K562 (cell line): ENCODE results near the gene PGGHG. TPM values are rescaled to one million over a fixed set of nuclear protein-coding genes. Genes with fewer than 3 reads are reported as not detected.

Experiments used
- ATAC-seq: fragments of 200-7000 bp; cut with Tn5 transposase; 3 replicates; pipeline ENCODE4 v1.9.1; 2020; ENCODE audit warnings: moderate library complexity
- BruUV-seq: library from RNA; stranded (reverse); fragments of 400-500 nt; replicated peaks from 2 replicates; lab custom pipeline; 2021; lab: Mats Ljungman, UMichigan
- CTCF ChIA-PET: fragments of 300-600 bp; formaldehyde crosslinking; extraction: SDS; loops from one replicate; lab custom pipeline; 2021; ENCODE audit warnings: low intra/inter-chr PET ratio; lab: Yijun Ruan, JAX
- POLR2A ChIA-PET: fragments of 300-600, 350-650 bp; sonication (Branson Sonifier 250); formaldehyde crosslinking; extraction: SDS; loops from one replicate; lab custom pipeline; 2021; ENCODE audit warnings: antibody characterized with exemption, inconsistent platforms; lab: Yijun Ruan, JAX
- DNase-seq, 4 experiments: peaks; one replicate each; pipeline versions ENCODE4 v3.0.0 to v3.0.0-alpha.2; 2011 to 2018; ENCODE audit warnings: low spot score in 3 of 4, mixed read lengths in 3 of 4; ENCODE audit errors: extremely low read depth in 1 of 4
- FAIRE-seq: peaks from 2 replicates; lab custom pipeline; 2011; peaks lifted over from hg19 to GRCh38; lab: Jason Lieb, UNC
- H2AFZ ChIP-seq: 2 replicates; pipeline ENCODE4 v1.6.0; 2011; ENCODE audit warnings: low read depth, low read length, control low read depth, inconsistent platforms
- H3K27ac ChIP-seq: fragments of 200-600 bp; 3 replicates; pipeline ENCODE4 v1.8.0; 2011; ENCODE audit warnings: low read depth, mild to moderate bottlenecking, control low read depth, inconsistent platforms, low read length, moderate library complexity, mixed read lengths; ENCODE audit errors: extremely low read depth
- H3K27me3 ChIP-seq, 2 experiments: fragments of 300-600 bp in 1 of 2; 2 replicates in 1 of 2; 3 replicates in 1 of 2; pipeline versions ENCODE4 v1.6.0 to v1.8.0; 2011; ENCODE audit warnings: inconsistent platforms in 2 of 2, low read length in 2 of 2, mild to moderate bottlenecking in 1 of 2, mixed read lengths in 1 of 2, moderate library complexity in 1 of 2; ENCODE audit not compliant: control insufficient read depth in 2 of 2, insufficient read depth in 2 of 2
- H3K36me3 ChIP-seq: fragments of 300-600 bp; 3 replicates; pipeline ENCODE4 v1.8.0; 2011; ENCODE audit warnings: mild to moderate bottlenecking, low read length, inconsistent platforms; ENCODE audit not compliant: control insufficient read depth, insufficient read depth
- H3K4me1 ChIP-seq, 2 experiments: fragments of 200-600 bp in 1 of 2; replicated peaks in 1 of 2; 2 replicates in 1 of 2; 3 replicates in 1 of 2; pipeline versions ENCODE4 v1.5.1 to v1.8.0; 2011; ENCODE audit warnings: inconsistent platforms in 2 of 2, low read length in 2 of 2, mild to moderate bottlenecking in 1 of 2, mixed read lengths in 1 of 2, moderate library complexity in 1 of 2; ENCODE audit not compliant: control insufficient read depth in 2 of 2, insufficient read depth in 2 of 2
- H3K4me2 ChIP-seq: 2 replicates; pipeline ENCODE4 v1.6.1; 2011; ENCODE audit warnings: low read length, control low read depth, inconsistent platforms, mixed read lengths; ENCODE audit not compliant: insufficient read depth
- H3K4me3 ChIP-seq: fragments of 200-600 bp; sonication (generic), shearing (Covaris generic); 2 replicates; pipeline ENCODE4 v1.5.1; 2016; ENCODE audit warnings: control low read depth, inconsistent platforms
- H3K79me2 ChIP-seq: fragments of 200-600 bp; 3 replicates; pipeline ENCODE4 v1.8.0; 2011; ENCODE audit warnings: low read length, inconsistent platforms; ENCODE audit not compliant: control insufficient read depth, insufficient read depth
- H3K9ac ChIP-seq, 2 experiments: 2 replicates each; pipeline versions ENCODE4 v1.6.0 to v1.6.1; 2011; ENCODE audit warnings: low read depth in 2 of 2, low read length in 2 of 2, control low read depth in 1 of 2, inconsistent platforms in 1 of 2, mild to moderate bottlenecking in 1 of 2, mixed read lengths in 1 of 2; ENCODE audit not compliant: insufficient read depth in 1 of 2
- H3K9me1 ChIP-seq: one replicate; pipeline ENCODE4 v1.6.0; 2011; ENCODE audit warnings: inconsistent platforms, mild to moderate bottlenecking, low read length, moderate library complexity; ENCODE audit not compliant: control insufficient read depth, insufficient read depth
- H3K9me3 ChIP-seq: replicated peaks from 2 replicates; pipeline ENCODE4 v1.5.1; 2011; ENCODE audit warnings: low read depth, low read length, inconsistent platforms; ENCODE audit not compliant: control insufficient read depth, insufficient read depth
- H4K20me1 ChIP-seq: replicated peaks from 2 replicates; pipeline ENCODE4 v1.6.1; 2011; ENCODE audit warnings: low read length, inconsistent platforms, mixed read lengths; ENCODE audit not compliant: control insufficient read depth, insufficient read depth
- CHAMP1 ChIP-seq: fragments of 450-650 bp; IDR thresholded peaks from 2 replicates; pipeline ENCODE4 v1.6.1; 2016; ENCODE audit warnings: mild to moderate bottlenecking
- E2F6 ChIP-seq, 2 experiments: IDR thresholded peaks; 2 replicates each; pipeline ENCODE4 v1.6.1; 2011; ENCODE audit warnings: borderline replicate concordance in 1 of 2, control low read depth in 1 of 2, low read depth in 1 of 2, low read length in 1 of 2, mild to moderate bottlenecking in 1 of 2, mixed read lengths in 1 of 2, moderate library complexity in 1 of 2; ENCODE audit not compliant: insufficient read depth in 1 of 2, insufficient read length in 1 of 2, poor library complexity in 1 of 2, severe bottlenecking in 1 of 2; ENCODE audit errors: extremely low read depth in 1 of 2
- KDM5B ChIP-seq: fragments of 200-600 bp; sonication (generic); IDR thresholded peaks from 2 replicates; pipeline ENCODE4 v1.6.1; 2012; ENCODE audit warnings: low read depth, mild to moderate bottlenecking, moderate library complexity, low read length, control low read depth, inconsistent platforms; ENCODE audit not compliant: insufficient replicate concordance
- POLR3A ChIP-seq: IDR thresholded peaks from 2 replicates; pipeline ENCODE4 v1.6.1; 2011; ENCODE audit warnings: borderline replicate concordance, mild to moderate bottlenecking, moderate library complexity; ENCODE audit not compliant: insufficient read length, insufficient read depth; ENCODE audit errors: extremely low read depth
- SPI1 ChIP-seq: IDR thresholded peaks from 2 replicates; pipeline ENCODE4 v1.6.1; 2011; ENCODE audit warnings: low read depth, low read length, control low read depth, borderline replicate concordance
- STAT6 ChIP-seq: sonication (generic); formaldehyde crosslinking; IDR thresholded peaks from 2 replicates; pipeline ENCODE4 v1.8.1; 2023; ENCODE audit warnings: mild to moderate bottlenecking, missing genetic modification reagents
- ZNF263 ChIP-seq: sonication (generic); formaldehyde crosslinking; IDR thresholded peaks from 2 replicates; pipeline ENCODE4 v1.8.0; 2022; ENCODE audit warnings: mild to moderate bottlenecking, missing genetic modification reagents, borderline replicate concordance
- ZNF512 ChIP-seq: IDR thresholded peaks from 2 replicates; pipeline ENCODE4 v1.6.1; 2016; ENCODE audit warnings: missing genetic modification characterization, missing compliant biosample characterization
- WGBS: fragments of 100-300 bp; shearing (Covaris generic); methylation state at CpG from one replicate; pipeline ENCODE4 v1.1.6; 2016; ENCODE audit warnings: low coverage, mixed read lengths; ENCODE audit not compliant: insufficient coverage; ENCODE audit errors: missing lambda C conversion rate; 5-methylcytosine and 5-hydroxymethylcytosine counted together
- in situ Hi-C: fragments of 300-500 bp; cut with MboI; formaldehyde crosslinking; loops from 4 replicates; pipeline ENCODE4 v1.15.0; 2018; ENCODE audit warnings: inconsistent platforms, mixed read lengths
- intact Hi-C: fragments of 100-400 bp; cut with micrococcal nuclease; formaldehyde crosslinking; loops from 2 replicates; pipeline ENCODE4 v1.14.2; 2022
- polyA plus RNA-seq, 8 experiments: library from polyadenylated mRNA; depleted of rRNA in 4 of 8; stranded (reverse) in 5 of 8; unstranded in 3 of 8; fragments of >200 nt; fragmentation: Nextera tagmentation in 2 of 8; fragmentation: Illumina TruSeq in 1 of 8; extraction: Ambion mirVana in 2 of 8; extraction: Trizol in 1 of 8; gene quantifications; 2 replicates each; pipeline versions ENCODE4 v1.2.1 to v1.2.3, GENCODE V29; 2011 to 2014; ENCODE audit warnings: inconsistent platforms in 1 of 8, missing spikeins in 1 of 8
- total RNA-seq, 7 experiments: library from RNA; depleted of rRNA in 6 of 7; stranded (reverse); fragments of >200 nt in 6 of 7; fragmentation: Illumina TruSeq in 2 of 7; extraction: Trizol in 2 of 7; gene quantifications; 2 replicates each; pipeline versions ENCODE4 v1.2.1 to v1.2.3, GENCODE V29; 2011 to 2021; ENCODE audit warnings: low replicate concordance in 1 of 7

PGGHG gene
- total and polyA plus RNA-seq, 9 of the 15 experiments (the other 6 are each of a cell fraction or from before 2014, with no cell fraction given), result 0.38 to 85.1 (median 18.1) TPM

- FAIRE-seq (no peak), DNase-seq (no peak), ATAC-seq (peak; percentile 14; the same call in 1 of the 3 replicates)
- WGBS, result 34% methylated on average over 10 of the region's 14 CpGs
- no peak for TF ChIP-seq ZNF512 (tag)
- TF ChIP-seq E2F6 (IDR thresholded peaks at IDR 0.05; ENCODE audit: borderline replicate concordance in 1 of 2, extremely low read depth in 1 of 2, insufficient read depth in 1 of 2, insufficient read length in 1 of 2, low read depth in 1 of 2, low read length in 1 of 2, poor library complexity in 1 of 2, severe bottlenecking in 1 of 2), result peak in 1 of 2 experiments; percentile 14
- TF ChIP-seq SPI1, result peak; percentile 89
- TF ChIP-seq STAT6 (CRISPR knock-in tag), result no peak
- no peak for TF ChIP-seq CHAMP1
- TF ChIP-seq KDM5B, result no peak
- no peak for TF ChIP-seq ZNF263 (CRISPR knock-in tag)
- no peak for TF ChIP-seq POLR3A
- peak overlapping the region; percentile 38; the same call in 1 of the 2 replicates for H2AFZ ChIP-seq
- no TSS peak for BruUV-seq
- ChIA-PET POLR2A (interaction anchor here (1.2 to 1.7 kb wide), 2 partner anchors 8 to 10 kb away, joined by 5 to 10 read pairs; no protein-coding TSS in a partner anchor), CTCF (no interaction called here)
- H4K20me1 ChIP-seq, result no peaks in the 10 kb centered on the region
- H3K27ac ChIP-seq, result no peak overlapping the region
- intact Hi-C loops, result no loop called here
- peak overlapping the region in 1 of 2 experiments; percentile 81; a peak in 2 of 4 replicates for H3K9ac ChIP-seq
- no peak overlapping the region; the same call in 1 of the 2 replicates for H3K4me2 ChIP-seq
- H3K27me3 ChIP-seq, result no peaks in the 10 kb centered on the region
- no peaks in the 10 kb centered on the region for H3K79me2 ChIP-seq
- H3K4me3 ChIP-seq, result no peak overlapping the region
- H3K4me1 ChIP-seq, result peaks cover 13 to 19% of the 10 kb centered on the region in 2 experiments
- no peaks in the 10 kb centered on the region; the same call in 1 of the 2 replicates for H3K9me3 ChIP-seq
- in situ Hi-C loops, result no loop called here
- peaks cover 18% of the 10 kb centered on the region for H3K36me3 ChIP-seq
- no peaks in the 10 kb centered on the region for H3K9me1 ChIP-seq
These were observed 31.8 kb upstream of the PGGHG start for GRCh38 chr11:256952-257737.
